TTC549 (cell line): ENCODE results near the gene TRMT1L.

Source experiments
- FAIRE-seq: peaks from 2 replicates; lab custom pipeline; 2012; peaks lifted over from hg19 to GRCh38; lab: Jason Lieb, UNC

The TRMT1L gene

GRCh38 chr1:185111873-185112272 lies 44.9 kb downstream of the TRMT1L start:
- FAIRE-seq: no peak

DNA sequence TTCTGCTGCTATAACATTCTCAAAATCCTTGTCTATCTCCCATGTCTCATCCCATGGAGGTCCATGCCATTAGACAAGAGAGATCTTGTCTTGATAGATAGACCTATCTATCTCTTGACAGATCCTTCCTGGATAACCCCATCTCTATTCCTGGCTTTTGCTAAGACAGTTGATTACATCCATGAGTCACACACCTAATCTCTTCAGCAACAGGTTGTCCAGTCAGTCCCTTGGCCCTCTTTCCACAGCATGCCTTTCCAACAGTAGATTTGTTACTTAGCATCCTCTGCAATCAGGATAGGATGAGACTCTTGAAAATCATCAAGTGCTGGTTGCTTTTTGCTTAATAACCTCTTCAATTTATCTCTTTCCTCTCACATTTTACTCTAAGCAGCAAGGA lies 46.6 kb downstream of the TRMT1L start:
- FAIRE-seq: no peak

GRCh38 chr1:185108321-185108720 lies 48.4 kb downstream of the TRMT1L start:
- FAIRE-seq: peak; percentile 93

DNA sequence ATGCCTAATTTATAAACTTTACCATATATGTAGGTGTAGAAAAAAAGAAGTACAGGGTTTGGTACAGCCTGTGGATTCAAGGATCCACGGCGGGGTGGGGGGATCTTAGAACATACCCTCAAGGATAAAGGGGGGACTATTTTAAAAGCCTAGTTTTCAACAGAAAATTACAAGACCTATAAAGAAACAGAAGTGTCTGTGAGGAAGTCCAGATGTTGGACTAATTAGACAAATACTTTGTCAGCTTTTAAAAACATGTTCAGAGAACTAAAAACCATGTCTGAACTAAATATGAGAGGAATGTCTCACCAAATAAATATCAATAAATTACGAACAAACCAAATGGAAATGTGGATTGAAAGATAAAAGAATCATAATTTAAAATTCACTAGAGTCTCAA lies 51.6 kb downstream of the TRMT1L start:
- no peak for FAIRE-seq

DNA sequence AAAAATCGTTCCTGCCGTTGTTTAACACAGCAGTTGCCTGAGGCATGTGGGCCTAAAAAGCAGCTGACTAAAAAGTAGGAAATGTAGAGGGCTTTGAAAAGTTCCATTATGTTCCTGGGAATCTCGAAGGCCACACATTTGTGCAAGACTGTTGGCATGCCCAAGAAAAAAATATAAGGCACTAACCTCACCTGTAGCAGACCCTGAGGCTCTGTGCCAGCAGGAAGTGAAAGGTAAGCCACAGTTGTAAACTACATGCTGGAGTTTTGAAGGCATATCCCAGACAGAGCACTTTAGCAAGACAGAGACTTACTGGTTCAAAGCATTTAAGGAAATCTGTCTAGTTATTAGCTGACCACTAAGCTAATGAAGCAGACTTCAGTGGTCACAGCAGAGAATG lies 52.7 kb downstream of the TRMT1L start:
- FAIRE-seq: no peak

DNA sequence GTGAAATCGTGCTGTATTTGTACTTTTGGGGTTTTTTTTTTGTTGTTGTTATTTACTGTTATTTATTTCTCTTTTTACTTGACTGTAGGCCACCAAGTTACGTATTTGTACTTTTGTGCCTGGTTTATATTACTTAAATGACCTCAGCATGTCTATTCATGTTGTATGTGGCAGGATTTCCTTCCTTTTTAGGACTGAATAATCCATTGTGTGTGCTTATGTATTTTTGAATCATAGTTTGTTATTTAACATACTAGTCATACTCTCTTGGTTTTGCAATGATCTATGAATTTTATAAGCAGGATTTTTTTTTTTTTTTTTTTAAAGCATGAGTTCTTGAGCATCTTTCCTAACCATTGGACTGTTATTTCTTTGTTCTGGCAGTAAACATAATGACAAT lies 60.2 kb downstream of the TRMT1L start:
- peak; percentile 78 for FAIRE-seq

- FAIRE-seq: no peak
These were observed 62.0 kb downstream of the TRMT1L start for GRCh38 chr1:185094761-185095160.

DNA sequence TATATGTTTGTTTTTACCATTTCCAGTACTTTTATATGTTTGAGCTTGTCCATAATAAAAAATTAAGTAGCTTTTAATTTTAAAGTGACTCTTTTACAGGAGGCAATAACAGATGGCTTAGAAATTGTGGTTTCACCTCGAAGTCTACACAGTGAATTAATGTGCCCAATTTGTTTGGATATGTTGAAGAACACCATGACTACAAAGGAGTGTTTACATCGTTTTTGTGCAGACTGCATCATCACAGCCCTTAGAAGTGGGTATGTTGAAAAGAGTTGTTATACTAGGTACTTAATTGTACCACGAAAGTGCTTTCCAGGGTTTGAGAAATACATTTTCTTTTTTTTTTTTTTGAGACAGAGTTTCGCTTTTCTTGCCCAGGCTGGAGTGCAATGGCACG lies 65.3 kb downstream of the TRMT1L start:
- no peak for FAIRE-seq

DNA sequence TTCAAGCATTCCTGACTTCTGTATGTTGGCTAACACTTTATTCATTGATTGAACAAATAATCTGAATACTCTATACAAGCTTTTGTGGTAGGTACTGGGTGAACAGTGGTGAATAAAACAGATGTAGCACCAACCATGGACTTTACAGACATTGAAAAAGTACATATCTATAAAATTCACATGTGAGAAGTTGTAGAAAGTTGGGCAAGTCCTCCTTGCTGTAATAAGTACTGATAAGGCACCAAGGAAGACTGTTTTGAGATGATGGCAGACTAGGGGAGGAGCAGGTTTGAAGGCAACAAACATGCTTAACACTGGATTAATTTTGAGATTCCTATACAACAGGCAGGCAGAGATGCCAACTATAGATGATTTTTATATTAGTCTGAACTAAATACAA lies 69.0 kb downstream of the TRMT1L start:
- FAIRE-seq: no peak

DNA sequence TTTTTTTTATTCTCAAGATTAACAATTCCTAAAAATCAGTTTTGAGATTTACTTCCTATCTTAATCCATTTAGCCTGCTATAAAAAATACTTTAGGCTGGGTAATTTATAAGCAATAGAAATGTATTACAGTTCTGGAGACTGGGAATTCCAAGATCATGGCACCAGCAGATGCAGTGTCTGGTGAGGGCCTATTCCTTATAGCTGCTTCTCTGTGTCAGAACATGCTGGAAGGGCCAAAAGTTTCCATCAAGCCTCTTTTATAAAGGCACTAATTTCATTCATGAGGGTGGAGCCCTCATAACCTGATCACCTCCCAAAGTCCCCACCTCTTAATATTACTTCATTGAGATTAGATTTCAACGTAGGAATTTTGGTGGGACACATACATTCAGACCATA lies 69.7 kb downstream of the TRMT1L start:
- FAIRE-seq: no peak

- FAIRE-seq: no peak
These were observed 72.9 kb downstream of the TRMT1L start for GRCh38 chr1:185083818-185084217.

DNA sequence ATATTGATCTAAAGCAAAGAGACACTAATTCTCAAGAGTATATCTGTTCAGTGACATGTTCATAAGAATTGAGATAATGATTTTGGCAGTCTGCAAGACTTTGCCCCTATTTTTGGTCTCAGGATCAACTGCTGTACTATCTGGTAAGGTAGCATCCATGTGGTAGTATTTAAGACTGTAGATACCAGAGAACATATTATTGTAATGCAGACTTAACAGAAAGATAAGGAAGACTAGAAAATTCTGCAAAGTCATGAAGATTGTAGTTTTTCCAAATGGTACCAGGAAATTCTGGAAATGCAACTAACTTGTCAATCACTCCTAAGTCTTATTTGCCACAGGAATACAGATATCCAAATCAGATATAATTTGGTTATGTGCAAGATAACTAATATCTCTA lies 76.3 kb downstream of the TRMT1L start:
- no peak for FAIRE-seq

GRCh38 chr1:185077374-185077773 lies 79.4 kb downstream of the TRMT1L start:
- FAIRE-seq: peak; percentile 68

DNA sequence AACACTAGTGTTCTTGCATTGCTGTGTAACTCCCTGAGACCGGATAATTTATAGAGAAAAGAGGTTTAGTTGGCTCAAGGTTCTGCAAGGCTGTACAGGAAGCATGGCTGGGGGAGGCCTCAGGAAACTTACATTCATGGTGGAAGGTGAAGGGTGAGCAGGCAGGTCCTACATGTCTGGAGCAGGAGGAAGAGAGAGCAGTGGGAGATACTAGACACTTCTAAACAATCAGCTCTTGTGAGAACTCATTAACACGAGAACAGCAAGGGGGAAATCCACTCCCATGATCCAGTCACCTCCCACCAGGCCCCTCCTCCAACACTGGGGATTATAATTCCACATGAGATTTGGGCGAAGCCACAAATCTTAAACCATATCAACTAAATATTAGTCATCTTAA lies 81.3 kb downstream of the TRMT1L start:
- FAIRE-seq: no peak

- no peak for FAIRE-seq
These were observed 82.4 kb downstream of the TRMT1L start for GRCh38 chr1:185074307-185074706.

DNA sequence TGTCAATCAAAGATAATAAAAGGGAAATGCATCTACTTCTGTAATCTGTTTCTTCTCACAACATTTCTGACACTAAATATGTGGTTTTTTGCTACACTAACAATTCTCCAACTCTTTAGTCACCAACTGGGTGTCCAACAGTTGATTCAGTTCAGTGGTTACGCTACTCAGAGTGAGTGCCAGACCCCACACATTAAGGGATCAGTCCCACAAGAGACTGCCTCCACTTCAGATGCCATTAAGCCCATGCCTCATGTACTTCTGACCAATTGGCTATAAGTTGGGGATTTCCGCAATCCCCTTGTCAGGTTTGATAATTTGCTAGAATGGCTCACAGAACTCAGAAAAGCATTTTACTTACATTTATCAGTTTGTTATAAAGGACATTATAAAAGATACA lies 83.0 kb downstream of the TRMT1L start:
- no peak for FAIRE-seq

DNA sequence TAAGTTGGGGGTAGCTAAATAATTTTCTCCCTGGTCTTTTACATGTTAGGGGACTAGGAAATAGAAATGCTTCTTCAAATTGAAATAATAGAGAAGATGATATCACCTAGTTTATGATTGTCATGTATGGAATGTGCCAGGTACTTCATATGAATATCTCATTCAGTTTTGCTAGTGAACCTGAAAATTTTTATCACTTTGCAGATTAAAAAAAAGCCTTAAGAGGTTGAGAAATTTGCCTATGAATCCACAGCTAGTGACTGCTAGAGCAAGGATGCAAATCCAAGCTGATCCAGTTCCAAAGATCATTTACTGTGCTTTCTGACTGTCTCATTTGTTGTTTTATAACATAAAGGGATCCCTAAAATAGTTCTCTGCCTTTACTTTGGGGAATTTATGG lies 86.7 kb downstream of the TRMT1L start:
- no peak for FAIRE-seq

GRCh38 chr1:185069202-185069772 lies 87.5 kb downstream of the TRMT1L start:
- FAIRE-seq: no peak

DNA sequence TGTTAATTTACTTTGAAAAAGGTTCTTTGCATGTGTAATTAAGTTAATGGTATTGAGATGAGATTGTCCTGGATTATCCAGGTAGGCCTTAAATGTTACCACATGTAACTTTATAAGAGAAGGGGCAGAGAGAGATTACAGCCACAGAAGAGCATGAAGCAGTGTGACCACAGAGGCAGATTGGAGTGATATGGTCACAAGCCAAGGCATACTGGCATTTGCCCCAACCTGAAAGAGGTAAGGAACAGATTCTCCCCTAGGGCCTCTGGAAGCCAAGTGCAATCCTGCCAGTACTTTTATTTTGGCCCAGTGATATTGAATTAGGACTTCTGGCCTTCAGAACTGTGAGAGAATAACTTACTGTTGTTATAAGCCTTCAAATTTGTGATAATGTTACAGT lies 88.4 kb downstream of the TRMT1L start:
- FAIRE-seq: no peak
